Mesenteric fat pad (tissue), 1 donor: ENCODE data around the gene GFI1B. TPM values are rescaled to one million over a fixed set of nuclear protein-coding genes. Genes with fewer than 3 reads are reported as not detected.
"Not testable (repeated sequence)": the region's sequence is repeated elsewhere in the genome, so short reads cannot be mapped to it uniquely, and the experiment has no call there.

Source experiments
- DNase-seq: peaks from one replicate; pipeline ENCODE4 v3.0.0-alpha.2; 2020; ENCODE audit warnings: low spot score
- total RNA-seq: library from RNA; stranded (reverse); fragmentation: NEBNext Ultra II Directional; extraction: Animal tissue kit (Norgen Biotek cat#: 25700); gene quantifications from one replicate; pipeline ENCODE4 v1.2.1, GENCODE V29; 2021
- donor health status: DM: yes; HTN: yes; CAD: no.

Gene GFI1B
- total RNA-seq, 1 donor from 2014 or later, result not detected

DNA sequence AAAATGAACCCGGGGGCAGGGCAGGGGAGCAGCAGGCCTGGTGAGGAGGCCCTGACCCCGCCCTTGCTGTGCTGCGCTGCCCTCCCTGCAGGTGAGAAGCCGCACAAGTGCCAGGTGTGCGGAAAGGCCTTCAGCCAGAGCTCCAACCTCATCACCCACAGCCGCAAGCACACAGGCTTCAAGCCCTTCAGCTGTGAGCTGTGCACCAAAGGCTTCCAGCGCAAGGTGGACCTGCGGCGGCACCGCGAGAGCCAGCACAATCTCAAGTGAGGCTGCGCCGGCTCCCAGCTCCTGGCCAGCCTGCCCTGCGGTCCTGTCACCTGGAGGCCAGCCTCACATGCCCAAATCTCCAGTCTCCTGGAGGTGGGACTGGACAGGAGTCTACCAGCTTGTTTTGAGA lies 12.3 kb downstream of the GFI1B start:
- no peak for DNase-seq

DNA sequence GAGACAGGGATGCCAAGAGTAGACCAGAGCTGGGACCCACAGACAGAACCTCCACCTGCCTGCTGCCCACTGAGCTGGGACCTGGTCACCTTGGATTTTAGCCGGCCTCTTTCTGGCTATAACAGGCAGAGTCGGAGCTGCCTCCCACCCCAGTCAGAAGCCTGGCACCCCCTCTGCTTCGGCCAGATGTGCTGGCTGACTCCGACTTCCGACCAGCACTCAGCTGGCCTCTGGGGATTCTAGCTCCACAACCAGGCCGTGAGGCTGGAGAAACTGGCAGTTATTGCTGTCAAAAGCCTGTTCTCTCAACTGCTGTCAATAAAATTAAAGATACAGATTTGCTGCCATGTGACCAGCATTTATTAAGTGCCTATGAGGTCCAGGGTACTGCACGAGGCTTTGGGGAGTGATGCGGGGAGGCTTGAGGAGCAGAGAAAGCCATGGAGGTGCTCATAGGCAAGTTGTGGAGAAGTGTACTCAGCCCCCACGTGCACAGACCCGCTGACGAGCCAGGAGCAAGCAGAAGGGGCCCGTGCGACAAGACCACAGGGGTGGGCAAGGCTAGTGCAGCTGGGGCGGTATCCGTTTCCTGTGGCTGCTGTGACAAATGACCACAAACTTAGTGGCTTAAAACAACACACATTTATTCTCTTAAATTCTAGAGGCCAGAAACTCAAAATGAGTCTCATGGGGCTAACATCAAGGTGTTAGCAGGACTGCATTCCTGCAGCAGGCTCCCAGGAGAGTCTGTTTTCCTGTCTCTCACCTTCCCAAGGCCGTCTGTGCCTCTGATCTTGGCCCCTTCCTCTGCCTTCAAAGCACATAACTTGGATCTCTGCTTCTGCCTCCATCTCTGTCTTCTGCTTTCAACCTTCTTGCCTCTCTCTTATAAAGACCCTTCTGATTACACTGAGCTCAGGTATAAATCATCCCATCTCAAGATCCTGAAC lies 13.1 kb downstream of the GFI1B start:
- no peak for DNase-seq

DNA sequence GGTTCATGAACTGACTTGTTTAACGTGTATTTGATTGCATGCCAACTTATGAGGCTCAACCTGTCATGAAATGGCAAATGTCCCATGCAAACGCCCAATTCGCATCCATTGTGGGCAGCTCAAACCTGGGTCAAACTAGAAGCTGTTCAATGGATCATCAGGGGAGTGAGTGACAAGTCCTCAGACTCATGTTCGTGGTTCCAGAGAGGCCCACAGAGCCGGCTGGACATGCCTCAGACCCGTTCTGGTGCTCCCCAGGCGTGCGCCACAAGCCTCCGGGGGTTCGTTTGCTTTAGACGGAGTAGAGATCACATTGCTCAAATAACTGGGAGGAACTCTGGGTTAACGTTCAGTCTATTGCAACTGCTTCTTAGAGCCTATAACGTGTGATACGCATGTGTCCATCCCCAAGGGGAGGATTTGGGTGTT lies 15.0 kb downstream of the GFI1B start:
- DNase-seq, result no peak

DNA sequence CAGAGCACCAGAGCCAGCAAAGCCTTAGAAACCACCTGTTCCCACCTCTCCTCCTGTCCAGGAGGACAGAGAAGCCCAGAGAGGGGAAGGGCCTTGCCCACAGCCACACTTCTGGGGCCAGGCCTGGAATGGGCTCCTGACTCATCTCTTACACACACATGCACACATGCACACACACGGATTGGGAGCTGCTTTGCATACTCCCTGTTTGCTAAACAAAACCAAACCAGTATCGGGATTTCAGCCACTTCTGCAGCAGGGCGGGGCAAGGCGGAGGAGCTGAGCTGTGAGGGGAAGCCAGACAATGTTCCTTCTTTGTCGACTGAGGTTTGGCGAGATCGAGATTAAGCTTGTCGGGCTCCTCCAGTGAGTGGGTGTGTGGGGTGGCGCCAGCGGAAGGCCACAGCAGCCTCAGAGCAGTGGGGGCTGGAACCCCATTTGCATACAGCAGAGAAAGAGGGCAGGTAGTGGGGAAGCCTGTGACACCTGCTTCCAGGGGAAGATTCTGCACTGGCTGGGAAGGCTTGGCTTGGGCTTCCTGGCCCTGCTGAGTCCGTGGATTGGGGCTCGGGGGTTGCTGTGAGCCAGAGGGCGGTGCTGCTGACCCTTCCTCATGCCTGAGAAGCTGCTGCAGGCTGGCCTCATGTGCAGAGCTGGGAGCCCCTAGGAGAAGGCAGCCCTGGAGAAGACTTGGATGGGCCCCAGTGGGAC lies 16.1 kb downstream of the GFI1B start:
- no peak for DNase-seq

DNA sequence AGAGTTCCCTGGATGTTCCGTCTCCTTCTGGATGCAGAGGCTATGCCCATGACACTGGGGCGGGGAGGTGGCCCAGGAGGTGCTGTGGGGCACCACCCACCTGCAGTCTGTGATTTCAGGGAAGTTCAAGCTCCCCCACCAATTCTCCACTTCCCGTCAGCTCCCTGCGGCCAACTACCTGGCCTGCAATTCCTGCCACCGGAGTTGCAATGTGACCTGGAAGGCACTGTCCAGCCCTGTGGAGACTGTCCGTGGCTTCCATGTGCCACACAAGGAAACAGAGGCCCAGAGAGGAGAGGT lies 16.6 kb downstream of the GFI1B start:
- no peak for DNase-seq

DNA sequence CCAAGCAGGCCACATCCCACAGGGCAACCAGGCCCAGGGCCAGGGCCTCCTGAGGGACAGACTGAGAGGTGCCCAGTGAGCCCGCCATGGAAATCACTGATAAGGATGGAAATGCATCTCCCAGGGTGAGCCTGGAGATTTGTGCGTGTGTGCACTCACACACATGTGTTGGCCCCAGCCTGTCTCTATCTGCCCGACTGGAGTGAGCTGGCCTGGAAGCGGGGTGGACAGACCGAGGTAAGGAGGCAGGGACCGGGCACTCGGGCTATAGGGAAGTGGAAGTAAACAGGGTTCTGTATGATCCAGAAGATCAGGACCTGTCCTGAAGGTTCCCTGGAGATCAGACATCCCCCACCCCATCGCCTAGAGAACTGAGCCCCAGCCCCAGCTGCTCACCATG lies 17.4 kb downstream of the GFI1B start:
- no peak for DNase-seq

DNA sequence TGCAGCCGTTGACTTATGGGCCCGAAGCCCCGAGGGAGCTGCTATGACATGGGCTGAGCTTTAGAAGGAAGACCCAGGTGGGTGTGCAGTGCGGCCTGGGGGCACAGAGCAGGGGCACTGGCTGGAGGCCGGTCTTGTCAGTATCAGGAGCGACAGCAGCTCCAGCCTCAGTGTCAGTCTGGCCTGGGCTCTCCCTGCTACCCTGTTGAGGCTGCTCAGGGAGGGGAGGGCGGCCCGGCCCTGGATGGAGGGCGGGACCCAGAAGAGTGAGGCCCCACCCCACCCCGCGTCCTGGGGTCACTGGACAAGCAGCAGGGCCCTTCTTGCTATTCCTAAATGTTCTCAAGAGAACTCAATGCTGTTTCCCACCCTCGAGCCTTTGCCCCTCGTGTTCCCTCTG lies 18.0 kb downstream of the GFI1B start:
- DNase-seq, result no peak

DNA sequence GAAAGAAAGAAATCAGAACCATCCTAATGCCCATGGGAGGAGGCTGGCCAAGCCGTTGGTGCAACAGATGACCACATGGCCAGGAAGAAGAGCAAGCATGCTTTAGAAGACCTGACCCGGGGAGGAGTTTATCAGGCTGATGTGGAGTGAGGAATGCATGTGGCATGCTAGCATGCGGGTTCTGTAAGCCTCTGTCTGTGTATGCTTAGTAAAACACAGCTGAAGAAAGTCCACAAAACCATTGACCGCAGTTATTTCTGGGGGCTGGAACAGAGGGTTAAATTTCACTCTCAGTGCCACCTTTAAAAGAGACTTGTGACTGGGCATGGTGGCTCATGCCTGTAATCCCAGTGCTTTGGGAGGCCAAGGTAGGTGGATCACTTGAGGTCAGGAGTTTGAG lies 19.1 kb downstream of the GFI1B start:
- no peak for DNase-seq

DNA sequence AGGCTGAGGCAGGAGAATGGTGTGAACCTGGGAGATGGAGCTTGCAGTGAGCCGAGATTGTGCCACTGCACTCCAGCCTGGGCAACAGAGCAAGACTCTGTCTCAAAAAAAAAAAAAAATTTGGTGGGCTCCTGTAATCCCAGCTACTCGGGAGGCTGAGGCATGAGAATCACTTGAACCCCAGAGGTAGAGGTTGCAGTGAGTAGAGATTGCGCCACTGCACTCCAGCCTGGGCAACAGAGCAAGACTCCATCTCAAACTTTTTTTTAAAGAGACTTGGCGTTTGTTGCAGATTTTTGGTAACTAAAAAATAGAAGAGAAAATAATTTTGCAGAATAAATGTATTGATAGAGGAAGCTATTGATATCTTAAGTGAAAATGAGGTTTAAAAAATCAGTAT lies 19.7 kb downstream of the GFI1B start:
- DNase-seq, result not testable (repeated sequence)

DNA sequence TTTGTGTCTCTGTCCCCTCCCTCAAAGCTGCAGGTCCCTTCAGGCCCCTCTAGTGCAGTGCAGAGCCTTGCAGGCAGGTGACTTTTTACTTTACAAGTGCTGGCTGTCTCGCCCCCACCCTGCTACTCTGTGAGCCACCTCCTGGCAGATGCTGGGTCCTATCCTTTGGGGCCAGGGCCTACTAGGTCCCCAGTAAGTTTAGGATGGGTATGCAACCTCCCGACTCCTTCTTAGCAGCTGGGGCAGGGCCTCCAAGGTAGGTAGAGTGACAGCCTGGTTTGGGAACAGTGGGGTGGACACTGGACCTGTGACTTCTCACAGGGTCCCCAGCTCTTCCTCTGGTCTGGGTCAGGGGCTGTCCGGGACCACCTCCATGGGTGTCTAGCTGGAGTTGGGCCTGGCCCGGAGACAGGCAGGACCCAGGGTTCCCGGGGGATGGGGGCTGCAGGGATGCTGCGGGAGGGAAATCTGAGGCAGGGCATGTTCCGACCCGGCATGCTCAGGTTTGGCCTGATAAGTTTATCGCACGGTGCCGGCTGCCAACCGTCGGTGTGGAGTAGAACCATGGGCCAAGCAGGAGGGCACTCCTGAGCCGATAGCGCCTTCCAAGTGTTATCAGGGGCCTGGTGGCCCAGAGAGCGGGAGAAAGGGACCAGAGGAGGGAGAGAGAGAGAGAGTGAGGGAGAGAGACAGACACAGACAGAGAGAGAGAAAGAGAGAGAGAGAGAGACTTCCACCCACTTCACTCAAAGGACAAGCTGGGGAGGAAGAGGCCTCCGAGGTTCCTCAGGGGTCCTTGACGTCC lies 20.5 kb downstream of the GFI1B start:
- no peak for DNase-seq

DNA sequence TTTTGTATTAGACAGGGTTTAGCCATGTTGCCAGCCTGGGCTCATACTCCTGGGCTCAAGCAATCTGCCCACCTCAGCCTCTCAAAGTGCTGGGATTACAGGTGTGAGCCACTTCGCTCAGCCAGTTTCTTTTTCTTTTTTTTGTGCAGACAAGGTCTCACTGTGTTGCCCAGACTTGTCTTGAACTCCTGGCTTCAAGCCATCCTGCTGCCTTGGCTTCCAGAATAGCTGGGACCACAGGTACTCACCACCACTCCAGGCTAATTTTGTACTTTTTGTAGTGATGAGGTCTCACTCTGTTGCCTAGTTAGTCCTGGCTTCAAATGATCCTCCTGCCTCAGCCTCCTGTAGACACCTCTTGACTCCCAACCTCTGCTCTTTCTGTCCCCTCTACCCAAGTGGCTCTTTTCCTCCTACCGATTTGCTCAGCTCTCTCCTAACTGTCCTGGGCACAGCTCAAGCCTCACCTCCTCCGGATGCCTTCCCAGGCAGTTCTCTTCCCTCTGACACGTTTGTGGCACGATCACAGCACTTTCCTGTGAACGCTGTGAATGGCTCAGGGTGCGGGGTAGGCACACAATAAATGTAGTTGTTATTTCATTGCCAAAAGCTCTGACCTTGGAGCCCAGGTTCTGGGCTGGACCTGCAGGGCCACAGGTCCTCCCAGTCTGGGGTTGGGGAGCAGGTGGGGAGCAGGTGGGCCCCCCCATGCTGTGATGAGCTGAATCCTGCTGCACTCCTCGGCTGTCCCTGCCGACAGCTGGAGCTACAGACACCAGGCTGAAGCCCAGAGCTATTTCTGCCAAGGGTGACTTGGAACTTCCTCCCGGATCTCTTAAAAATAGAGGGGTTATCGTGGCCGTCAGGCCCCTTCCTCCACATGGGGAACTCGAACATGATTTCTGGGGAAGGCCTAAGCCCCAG lies 23.9 kb downstream of the GFI1B start:
- no peak for DNase-seq

DNA sequence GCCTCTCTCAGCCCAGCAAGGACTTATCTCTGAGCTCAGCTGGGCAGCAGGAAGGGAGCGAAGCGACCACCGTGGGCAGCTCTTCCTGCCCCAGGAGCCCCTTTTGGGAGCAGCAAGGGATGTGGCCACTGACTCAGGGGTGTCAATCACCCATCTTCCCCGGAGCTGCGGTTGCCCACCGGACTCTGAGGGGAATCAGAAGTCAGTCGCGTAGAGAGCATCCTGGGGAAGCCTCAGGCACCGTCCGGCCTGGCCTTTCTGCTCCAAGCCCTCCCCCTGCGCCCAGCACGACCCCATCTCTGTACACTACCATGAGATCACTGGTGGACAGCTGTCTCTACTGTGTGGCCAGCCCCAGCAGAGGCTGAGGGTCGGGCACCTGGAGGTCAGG lies 24.6 kb downstream of the GFI1B start:
- DNase-seq, result no peak

DNA sequence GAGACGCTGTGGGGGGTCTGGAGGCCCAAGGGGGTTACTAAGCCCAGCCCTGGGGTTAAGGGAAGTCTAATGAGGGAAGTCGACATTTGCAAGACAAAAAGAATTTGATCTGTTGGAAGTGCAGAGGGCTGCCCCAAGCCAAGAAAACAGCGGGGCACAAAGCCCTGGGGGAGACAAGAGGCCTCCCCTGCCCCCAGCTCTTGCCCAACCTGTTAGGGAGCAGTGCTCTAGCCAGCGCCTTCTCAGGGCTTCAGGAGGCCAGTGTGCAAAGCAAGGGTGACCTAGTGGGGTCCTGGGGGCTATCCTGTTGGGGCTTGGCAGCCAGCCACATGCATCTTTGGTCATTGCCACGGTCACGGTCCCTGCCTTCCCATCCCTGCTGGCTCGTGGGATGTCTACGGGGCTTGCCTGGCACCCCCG lies 25.2 kb downstream of the GFI1B start:
- no peak for DNase-seq

DNA sequence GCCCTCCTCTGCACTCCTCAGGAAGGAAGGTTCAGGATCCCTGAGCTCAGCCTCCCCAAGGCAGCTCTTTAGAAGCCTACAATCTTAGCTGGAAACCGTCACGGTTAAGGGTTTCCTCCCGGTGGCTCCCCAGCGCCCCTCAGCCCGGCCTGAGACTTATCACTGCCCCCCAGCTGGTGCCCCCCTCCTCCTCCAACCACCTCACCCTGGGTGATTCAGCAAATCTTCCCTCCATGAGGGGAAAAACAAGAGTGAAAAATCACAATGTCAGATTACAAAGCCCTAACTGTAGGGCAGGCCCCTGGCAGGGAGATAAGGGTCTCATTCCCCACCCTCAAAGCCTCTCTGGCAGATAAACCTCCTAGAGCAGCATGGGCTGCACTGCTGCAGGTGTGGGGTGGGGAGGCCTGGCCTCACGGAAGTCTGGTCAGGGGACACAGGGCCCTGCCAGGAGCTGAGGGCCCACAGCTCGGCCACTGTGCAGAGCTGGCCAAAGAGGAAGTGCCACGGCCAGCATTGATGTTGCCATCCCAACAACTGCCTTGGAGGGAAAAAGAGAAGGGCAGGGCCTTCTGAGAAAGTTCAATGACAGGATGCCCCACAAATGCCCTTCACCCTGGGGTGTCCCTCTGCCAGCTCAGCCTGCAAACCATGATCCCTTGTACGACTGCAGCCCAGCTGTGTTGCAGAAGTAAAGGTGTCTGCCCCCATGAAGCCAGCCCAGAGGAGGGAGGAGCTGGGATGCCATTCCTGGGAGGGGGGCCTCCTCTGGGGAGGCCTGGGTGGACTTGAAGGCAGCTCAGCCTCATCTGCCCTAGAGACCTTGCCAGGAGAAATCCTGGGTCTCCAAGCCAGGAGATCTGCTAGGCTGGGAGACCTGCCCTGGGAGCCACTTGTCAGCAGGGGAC lies 25.9 kb downstream of the GFI1B start:
- DNase-seq, result no peak

DNA sequence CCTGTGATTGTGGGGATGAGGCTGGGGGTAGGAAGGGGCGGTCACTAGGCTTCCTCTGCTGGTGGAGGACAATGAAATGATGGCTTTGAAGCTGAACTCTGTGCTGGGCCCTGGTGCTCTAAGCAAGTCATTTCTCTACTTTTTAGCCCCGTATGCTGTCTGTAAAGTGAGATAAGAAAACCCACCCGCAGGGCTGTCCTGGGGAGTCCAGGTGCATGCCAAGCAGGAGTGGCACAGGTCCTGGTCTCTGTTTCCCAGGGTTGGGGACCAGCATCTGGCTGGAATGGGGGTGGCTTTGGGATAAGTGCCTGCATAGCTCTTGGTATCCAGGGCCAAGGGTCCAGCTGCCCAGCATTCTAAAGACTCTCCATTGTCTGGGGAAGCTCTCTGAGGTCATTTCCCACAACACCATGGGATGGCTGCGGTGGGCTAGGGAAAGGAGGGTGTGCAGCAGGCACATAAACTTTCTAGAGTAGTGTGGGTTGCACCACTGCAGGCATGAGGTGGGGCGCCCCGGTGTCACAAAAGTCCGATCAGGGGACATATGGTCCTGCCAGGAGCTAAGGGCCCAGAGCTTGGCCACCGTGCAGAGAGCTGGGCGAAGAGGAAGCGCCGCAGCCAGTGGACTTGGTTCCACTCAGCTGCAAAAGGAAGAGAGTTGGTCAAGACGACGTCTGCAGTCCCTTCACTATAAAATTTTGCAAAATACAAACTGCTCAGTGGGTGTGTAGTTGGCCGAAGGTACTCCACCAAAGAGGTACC lies 26.7 kb downstream of the GFI1B start:
- no peak for DNase-seq

DNA sequence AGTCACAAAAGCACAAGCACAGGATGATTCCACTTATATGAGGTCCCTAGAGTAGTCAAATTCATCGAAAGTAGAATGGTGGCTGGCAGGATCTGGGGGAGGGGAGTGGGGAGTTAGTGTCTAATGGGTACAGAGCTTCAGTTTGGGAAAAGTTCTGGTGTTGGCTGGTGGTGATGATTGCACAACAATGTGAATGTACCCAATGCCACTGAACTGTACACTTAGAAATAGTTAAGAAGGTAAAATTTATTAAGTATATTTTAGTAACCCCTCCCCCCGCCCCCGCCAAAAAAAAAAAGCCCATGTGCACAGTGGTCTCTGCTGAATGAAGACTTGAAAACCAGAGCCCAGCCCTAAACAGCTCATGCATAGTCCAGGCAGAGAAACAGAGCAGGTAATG lies 27.5 kb downstream of the GFI1B start:
- no peak for DNase-seq

DNA sequence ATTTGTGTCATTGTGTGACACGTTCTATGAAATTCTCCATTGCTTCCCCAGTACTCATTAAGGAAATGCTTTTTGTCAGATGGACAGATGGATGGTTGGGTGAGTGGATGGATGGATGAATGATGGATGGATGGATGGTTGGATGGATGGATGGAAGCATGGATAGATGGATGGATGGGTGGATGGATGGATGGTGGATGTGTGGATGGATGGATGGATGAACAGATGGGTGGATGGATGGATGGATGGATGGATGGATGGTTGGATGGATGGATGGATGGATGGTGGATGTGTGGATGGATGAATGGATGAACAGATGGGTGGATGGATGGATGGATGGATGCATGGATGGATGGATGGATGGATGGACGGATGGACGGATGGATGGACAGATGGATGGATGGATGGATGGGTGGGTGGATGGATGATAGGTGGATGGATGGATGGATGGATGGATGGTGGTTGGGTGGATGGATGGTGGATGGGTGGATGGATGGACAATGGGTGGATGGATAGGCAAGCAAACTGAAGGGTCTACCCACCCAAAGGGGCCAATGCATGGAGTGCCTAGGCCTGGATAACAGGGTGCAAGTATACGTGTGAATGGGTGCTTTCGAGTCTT lies 28.3 kb downstream of the GFI1B start:
- no peak for DNase-seq

DNA sequence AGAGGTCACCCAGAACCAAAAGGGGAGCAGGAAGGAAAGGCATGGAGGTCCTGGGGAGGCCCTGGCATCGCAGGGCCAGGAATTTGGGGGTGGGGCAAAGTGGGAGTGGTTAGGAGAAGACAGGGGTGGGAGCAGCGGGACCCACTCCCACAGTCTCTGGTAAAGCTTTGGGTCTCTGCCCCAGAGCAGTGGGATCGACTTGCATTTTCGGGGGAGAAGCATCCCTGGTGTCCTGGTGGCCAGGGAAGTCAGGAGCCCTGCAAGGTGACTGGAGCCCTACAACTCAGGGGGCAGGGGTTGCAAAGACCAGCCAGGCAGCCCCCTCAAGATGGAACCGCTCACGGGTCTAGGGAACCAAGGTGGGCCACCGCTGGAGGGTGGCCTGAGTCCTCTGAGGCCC lies 29.9 kb downstream of the GFI1B start:
- no peak for DNase-seq

DNA sequence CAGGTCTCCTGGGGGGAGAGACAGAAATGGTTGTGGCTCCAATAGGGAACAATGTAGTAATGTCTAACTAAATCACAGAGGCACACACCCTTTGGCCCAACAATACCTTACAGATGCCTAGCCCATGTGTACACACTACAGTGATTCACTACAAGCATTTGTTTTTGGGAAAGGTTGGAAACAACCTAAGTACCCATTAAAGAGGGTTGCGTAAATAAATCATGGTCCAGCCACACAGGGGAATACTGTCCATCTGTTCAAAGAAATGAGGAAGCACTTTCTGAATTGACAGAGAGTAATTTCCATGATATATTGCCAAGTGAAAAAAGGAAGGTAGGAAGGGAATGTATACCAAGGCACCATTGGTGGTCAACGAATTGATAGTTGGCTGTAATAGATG lies 30.3 kb downstream of the GFI1B start:
- no peak for DNase-seq
